GM10248 (cell line): ENCODE data around the gene OAS2.

Source experiments
- CTCF ChIA-PET: fragments of 300-600 bp; sonication (Branson Sonifier 250); formaldehyde crosslinking; extraction: SDS; loops from one replicate; lab custom pipeline; 2021; ENCODE audit warnings: antibody characterized with exemption; lab: Yijun Ruan, JAX
- POLR2A ChIA-PET: fragments of 350-650 bp; sonication (Branson Sonifier 250); formaldehyde crosslinking; extraction: SDS; loops from one replicate; lab custom pipeline; 2020; ENCODE audit warnings: antibody characterized with exemption; lab: Yijun Ruan, JAX
- DNase-seq: peaks from one replicate; pipeline ENCODE4 v3.0.0; 2012; ENCODE audit errors: extremely low spot score
- TF ChIP-seq, protein P1 (sequence below): IDR thresholded peaks from 2 replicates; pipeline ENCODE4 v1.5.1; 2012; ENCODE audit warnings: mild to moderate bottlenecking, low read depth; ENCODE audit errors: extremely low read depth, missing control alignments, control extremely low read depth

The OAS2 gene

DNA sequence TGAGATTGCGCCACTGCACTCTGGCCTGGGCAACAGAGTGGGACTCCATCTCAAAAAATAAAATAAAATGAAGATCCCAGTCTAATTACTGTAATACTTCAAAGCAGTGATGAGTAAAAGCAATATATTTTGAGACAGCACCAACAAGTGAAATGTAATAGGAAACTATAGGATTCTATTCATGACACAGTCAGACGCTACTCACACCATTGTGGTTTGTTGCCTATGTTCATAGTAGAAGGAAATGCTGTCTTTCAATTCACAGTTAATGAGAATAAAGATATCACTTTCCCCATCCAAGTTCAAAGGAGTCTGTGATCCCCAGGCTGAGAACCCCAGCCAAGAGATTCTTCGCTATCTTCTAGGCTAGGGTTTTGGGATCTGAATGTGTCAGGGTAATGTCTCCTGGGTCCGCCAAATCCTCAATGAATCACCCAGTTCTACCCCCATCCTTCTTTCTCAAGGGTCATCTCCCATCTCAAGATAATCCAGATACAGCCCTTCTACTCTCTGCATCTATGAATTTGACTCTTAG is 61.7 kb downstream of the OAS2 start:
- no peak for DNase-seq
- CTCF ChIA-PET: interaction anchor here (0.9 to 4.7 kb wide), 5 partner anchors 8 to 58 kb away, joined by 3 to 34 read pairs (median 3); no protein-coding TSS in a partner anchor
- POLR2A ChIA-PET: no interaction called here
- TF ChIP-seq, protein P1, sequence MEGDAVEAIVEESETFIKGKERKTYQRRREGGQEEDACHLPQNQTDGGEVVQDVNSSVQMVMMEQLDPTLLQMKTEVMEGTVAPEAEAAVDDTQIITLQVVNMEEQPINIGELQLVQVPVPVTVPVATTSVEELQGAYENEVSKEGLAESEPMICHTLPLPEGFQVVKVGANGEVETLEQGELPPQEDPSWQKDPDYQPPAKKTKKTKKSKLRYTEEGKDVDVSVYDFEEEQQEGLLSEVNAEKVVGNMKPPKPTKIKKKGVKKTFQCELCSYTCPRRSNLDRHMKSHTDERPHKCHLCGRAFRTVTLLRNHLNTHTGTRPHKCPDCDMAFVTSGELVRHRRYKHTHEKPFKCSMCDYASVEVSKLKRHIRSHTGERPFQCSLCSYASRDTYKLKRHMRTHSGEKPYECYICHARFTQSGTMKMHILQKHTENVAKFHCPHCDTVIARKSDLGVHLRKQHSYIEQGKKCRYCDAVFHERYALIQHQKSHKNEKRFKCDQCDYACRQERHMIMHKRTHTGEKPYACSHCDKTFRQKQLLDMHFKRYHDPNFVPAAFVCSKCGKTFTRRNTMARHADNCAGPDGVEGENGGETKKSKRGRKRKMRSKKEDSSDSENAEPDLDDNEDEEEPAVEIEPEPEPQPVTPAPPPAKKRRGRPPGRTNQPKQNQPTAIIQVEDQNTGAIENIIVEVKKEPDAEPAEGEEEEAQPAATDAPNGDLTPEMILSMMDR: no peak

DNA sequence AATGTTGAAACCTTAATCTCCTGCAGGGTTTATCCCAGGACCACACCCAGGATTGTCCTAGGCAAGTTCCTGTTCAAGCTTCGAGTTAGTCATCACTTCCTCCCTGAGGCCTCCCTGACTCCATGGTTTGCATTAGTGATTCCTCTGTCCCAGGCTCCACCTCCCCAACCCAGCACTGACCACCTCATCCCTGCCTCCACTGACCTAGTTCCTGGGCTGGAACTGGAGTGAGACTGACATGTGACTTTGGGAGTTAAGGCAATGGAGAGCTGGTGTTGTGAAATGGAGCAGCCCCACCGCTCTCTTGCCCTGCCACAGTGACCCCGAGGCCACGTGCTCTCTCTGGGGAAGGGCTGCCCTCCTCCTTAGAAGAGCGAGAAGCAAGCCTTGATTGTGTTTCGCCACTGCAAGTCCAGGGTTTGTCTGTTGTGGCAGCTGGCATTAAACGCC is 62.4 kb downstream of the OAS2 start:
- TF ChIP-seq, protein P1: no peak
- CTCF ChIA-PET: interaction anchor here (0.8 to 1.4 kb wide), 4 partner anchors 9 to 135 kb away, joined by 3 to 4 read pairs (median 3); no protein-coding TSS in a partner anchor
- no peak for DNase-seq
- POLR2A ChIA-PET: no interaction called here

DNA sequence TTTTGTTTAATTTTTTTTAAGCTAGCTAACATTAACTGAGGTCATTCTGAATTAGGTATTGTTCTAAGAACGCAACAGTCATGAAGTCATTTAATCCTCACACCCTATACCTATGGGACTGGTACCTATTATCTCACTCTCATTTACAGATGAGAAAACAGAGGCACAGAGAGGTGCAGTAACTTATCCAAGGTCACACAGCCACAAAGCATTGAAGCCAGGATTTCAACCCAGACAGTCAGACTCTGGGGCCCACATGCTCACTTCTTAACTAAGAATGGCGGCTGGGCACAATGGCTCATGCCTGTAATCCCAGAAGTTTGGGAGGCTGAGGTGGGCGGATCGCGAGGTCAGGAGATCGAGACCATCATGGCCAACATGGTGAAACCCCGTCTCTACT is 63.2 kb downstream of the OAS2 start:
- POLR2A ChIA-PET: interaction anchor here (0.6 kb wide), 1 partner anchor 131 kb away, joined by 4 read pairs; no protein-coding TSS in a partner anchor

DNA sequence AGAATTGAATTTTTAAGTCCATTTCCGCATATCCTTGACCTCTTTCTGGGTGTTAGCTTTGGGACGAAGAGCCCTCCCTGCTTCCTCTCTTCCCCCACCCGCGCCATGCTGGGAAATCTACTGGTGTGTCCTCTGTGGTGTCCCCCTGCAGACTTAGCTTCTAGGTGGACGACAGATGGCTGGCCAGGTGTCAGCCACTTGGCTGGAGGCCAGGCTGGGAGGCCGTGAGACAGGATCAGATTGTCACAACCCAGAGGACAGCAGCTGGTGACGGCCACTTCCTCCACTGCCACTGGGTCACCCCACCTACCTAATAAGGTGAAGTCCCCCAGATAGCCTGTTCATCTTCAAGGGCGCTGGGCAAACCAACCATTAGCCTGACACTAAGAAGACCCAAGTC is 64.9 kb downstream of the OAS2 start:
- CTCF ChIA-PET: interaction anchor here (1.3 to 1.6 kb wide), 2 partner anchors 13 to 131 kb away, joined by 6 to 7 read pairs; no protein-coding TSS in a partner anchor
- DNase-seq: no peak
- TF ChIP-seq, protein P1: no peak
- POLR2A ChIA-PET: no interaction called here

More for the DNA sequence above, 63.2 kb downstream of the OAS2 start:
- TF ChIP-seq, protein P1: no peak
- DNase-seq: no peak
- CTCF ChIA-PET: interaction anchor here (1.0 to 1.4 kb wide), 3 partner anchors 10 to 134 kb away, joined by 3 read pairs; no protein-coding TSS in a partner anchor

DNA sequence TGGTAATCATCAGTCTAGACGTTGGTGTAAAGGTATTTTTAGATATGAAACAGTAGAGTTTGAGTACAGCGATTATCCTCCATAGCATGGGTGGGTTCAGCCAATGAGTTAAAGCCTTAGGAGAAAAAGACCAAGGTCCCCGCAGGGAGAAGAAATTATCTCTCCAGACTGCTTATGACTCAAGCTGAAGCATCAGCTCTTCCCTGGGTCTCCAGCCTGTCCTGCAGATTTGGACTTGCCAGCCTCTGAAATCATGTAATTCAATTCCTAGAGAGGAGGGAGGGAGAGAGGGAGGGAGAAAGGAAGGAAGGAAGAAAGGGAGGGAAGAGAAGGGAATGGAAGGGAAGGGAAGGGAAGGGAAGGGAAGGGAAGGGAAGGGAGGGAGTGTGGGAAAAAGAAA is 66.2 kb downstream of the OAS2 start:
- DNase-seq: no peak
- ChIA-PET CTCF (interaction anchor here (1.0 to 2.6 kb wide), 3 partner anchors 14 to 129 kb away, joined by 4 to 14 read pairs (median 7); no protein-coding TSS in a partner anchor), POLR2A (no interaction called here)
- TF ChIP-seq, protein P1: no peak

DNA sequence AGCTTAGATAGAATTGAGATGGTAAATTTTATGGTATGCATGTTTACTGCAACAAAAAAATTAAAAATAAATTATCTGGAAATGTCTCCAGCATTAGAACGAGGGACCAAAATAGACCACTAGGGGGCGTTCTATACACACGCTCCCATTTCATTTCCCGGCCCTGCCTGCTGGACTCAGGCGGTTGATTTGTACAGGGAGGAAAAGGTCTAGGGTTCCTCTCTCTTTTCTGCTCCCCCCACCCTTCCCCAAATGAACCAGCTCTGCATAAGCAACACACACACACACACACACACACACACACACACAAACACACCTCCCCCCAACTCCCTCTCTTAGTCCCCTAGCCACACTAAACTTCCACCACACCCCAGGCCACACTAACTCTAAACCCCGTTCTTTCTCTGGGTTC is 70.4 kb downstream of the OAS2 start:
- ChIA-PET POLR2A (no interaction called here), CTCF (interaction anchor here (0.7 to 9.8 kb wide), 35 partner anchors 9 to 582 kb away, joined by 3 to 135 read pairs (median 4); partner anchors contain the start of gene OAS1)
- peak; percentile 76 for DNase-seq
- TF ChIP-seq, protein P1: peak; percentile 57
